GM21526 (cell line): Measurements from ENCODE around the gene C1orf56.
"Not testable (repeated sequence)": the region's sequence is repeated elsewhere in the genome, so short reads cannot be mapped to it uniquely, and the experiment has no call there.

Experiments used
- ATAC-seq: cut with Tn5 transposase; IDR thresholded peaks from one replicate; pipeline ENCODE4 v1.9.1; 2021; ENCODE audit warnings: moderate library complexity; ENCODE audit not compliant: unreplicated experiment, low FRiP score

Gene C1orf56

DNA sequence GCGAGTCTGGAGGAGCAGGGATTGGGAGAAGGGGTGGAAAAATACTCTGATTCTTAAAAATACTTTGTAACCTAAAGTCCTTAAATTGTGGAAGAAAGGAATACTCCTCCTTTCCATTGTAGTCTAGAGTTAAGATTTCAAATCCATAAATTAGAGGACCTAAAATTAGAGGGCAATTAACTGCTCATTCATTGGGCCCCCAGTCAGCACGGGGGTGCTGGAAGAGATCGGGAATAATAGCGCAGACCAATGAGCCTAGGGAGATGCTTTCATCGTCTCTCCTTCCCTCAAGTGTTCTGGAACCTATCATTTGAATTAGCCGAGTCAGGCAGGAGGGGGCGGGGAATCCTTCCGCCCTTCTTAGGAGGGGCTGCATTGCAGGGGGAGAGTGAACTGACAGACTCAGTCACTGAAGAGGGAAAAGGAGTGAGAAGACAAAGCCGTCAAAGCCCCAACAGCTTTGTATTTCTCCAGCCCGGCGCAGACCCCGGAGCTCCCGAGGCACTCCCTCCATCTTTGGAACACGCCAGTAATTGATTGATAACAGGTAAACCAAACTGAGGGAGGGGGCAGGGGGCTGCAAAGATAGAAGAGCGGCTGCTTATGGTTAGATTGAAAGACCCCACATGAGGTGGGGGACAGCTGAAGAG lies 12.6 kb downstream of the C1orf56 start, which contains the start of gene MLLT11:
Gene MLLT11 (plus strand): TSS at position 391 of the 650 bp plus-strand sequence. CDS start 6,828 bp downstream, outside the sequence.
- no peak for ATAC-seq

- ATAC-seq = no peak
Measured at GRCh38 chr1:151060657-151061421, 13.3 kb downstream of the C1orf56 start.

GRCh38 chr1:151061704-151062103 lies 14.2 kb downstream of the C1orf56 start:
- no peak for ATAC-seq

GRCh38 chr1:151062741-151063371 lies 15.3 kb downstream of the C1orf56 start:
- ATAC-seq = no peak

DNA sequence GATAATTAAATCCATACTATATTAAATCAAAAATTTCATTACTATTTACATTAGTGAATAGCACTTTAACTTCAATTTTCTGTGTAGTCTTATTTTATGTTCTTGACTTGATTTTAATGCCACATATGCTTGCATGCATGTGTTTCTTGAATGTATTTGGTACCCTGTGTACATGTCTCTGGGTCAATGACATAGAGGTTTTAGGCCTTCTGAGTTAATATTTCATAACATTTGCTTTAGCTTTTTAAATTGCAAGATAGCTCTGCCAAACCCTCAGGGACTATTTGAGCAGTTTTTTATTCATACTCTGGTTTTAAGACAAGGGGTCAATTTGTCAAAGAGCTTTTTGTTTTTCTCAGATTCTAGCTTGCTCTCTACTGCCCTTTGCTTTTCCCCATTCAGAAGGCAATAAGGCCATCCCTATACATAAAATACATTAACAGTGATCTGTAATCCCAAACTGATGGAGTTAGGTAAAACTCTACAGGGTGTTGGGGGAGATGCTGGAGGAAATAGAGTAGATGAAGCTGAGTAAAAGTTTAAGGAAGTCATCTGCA lies 17.6 kb downstream of the C1orf56 start:
- ATAC-seq = no peak

GRCh38 chr1:151067185-151067584 lies 19.6 kb downstream of the C1orf56 start:
- ATAC-seq = no peak

- no peak for ATAC-seq
Measured at GRCh38 chr1:151069103-151069486, 21.5 kb downstream of the C1orf56 start.

- peak; percentile 59 for ATAC-seq
Measured at GRCh38 chr1:151070474-151071276, 23.1 kb downstream of the C1orf56 start, which contains the start of gene GABPB2. TSS of gene GABPB2 (plus strand) at chr1:151070761. CDS start at chr1:151088190, 17,429 bp downstream.

GRCh38 chr1:151072224-151072623 lies 24.7 kb downstream of the C1orf56 start:
- no peak for ATAC-seq

DNA sequence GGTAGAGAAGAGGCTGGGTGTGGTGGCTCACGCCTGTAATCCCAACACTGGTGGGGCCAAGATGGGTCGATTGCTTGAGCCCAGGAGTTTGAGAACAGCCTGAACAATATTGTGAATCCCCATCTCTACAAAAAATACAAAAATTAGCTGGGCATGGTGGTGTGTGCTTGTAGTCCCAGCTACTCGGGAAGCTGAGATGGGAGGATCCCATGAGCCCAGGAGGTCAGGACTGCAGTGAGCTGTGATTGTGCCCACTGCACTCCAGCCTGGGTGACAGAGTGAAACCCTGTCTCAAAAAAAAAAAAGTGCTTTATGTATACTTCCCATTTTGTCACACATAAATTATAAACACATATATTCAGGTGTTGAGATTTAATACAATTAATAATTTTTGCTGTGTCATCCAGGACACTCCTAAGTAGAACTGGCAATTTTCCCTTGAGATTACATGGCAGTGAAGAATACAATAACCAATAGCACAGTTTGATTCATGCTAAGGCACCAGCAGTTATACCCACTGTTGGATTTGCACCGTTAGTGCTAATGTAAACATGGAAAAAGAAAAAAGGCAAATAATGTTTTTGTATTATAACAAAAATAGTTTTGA lies 38.5 kb downstream of the C1orf56 start:
- no peak for ATAC-seq

GRCh38 chr1:151097426-151097825 lies 49.9 kb downstream of the C1orf56 start:
- ATAC-seq = not testable (repeated sequence)

DNA sequence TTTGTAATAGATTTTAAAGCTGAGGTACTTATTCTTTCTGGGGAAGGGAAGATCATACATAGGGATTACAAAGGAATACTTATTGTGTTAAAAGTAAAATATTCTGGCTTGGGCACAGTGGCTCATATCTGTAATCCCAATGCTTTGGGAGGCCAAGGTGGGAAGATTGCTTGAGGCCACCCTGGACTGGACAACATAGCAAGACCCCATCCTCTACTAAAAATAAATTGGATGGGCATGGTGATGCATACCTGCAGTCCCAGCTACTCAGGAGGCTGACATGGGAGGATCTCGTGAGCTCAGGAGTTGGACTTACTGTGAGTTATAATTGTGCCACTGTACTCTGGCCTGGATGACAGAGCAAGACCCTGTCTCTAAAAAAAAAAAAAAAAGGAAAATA lies 50.6 kb downstream of the C1orf56 start:
- ATAC-seq = no peak
